B cell (primary cell): ENCODE results near the gene ARID3C. TPM values are rescaled to one million over a fixed set of nuclear protein-coding genes. Genes with fewer than 3 reads are reported as not detected.

Experiments used
- ATAC-seq: fragments of 200-7000 bp; cut with Tn5 transposase; one replicate; pipeline ENCODE4 v1.10.0; 2021; ENCODE audit warnings: low read depth, mild to moderate bottlenecking, moderate number of reproducible peaks, moderate library complexity
- CTCF ChIA-PET: fragments of 350-600 bp; sonication (Branson Sonifier 250); formaldehyde crosslinking; loops from one replicate; lab custom pipeline; 2021; ENCODE audit warnings: antibody characterized with exemption, inconsistent platforms; lab: Charles Lee
- POLR2A ChIA-PET: fragments of 350-600 bp; sonication (Branson Sonifier 250); formaldehyde crosslinking; loops from one replicate; lab custom pipeline; 2021; ENCODE audit warnings: antibody characterized with exemption; lab: Charles Lee
- DNase-seq: peaks from one replicate; pipeline ENCODE4 v3.0.0; 2013
- H2AFZ ChIP-seq: 2 replicates; pipeline ENCODE4 v1.6.1; 2012; ENCODE audit warnings: mild to moderate bottlenecking, low read depth, low read length; ENCODE audit not compliant: insufficient read depth, poor library complexity, severe bottlenecking
- H3K27ac ChIP-seq, 2 donors: 1 replicate in 1 of 2; 2 replicates in 1 of 2; pipeline ENCODE4 v1.5.1; 2012 to 2013; ENCODE audit warnings: low read length in 2 of 2, mild to moderate bottlenecking in 2 of 2, moderate library complexity in 1 of 2
- H3K27me3 ChIP-seq, 4 experiments: fragments of 200-600 bp in 1 of 4; sonication (generic) in 1 of 4; replicated peaks in 1 of 4; 1 replicate in 2 of 4; 2 replicates in 2 of 4; pipeline versions ENCODE4 v1.6.1 to v1.7.0; 2013 to 2016; ENCODE audit warnings: low read length in 3 of 4, mild to moderate bottlenecking in 2 of 4, mixed read lengths in 1 of 4, moderate library complexity in 1 of 4; ENCODE audit not compliant: insufficient read depth in 4 of 4, control insufficient read depth in 3 of 4; ENCODE audit errors: control extremely low read depth in 1 of 4
- H3K36me3 ChIP-seq, 2 experiments: replicated peaks in 1 of 2; 1 replicate in 1 of 2; 2 replicates in 1 of 2; pipeline versions ENCODE4 v1.6.1 to v1.7.1; 2013; ENCODE audit warnings: low read length in 1 of 2; ENCODE audit not compliant: insufficient read depth in 2 of 2, control insufficient read depth in 1 of 2; ENCODE audit errors: control extremely low read depth in 1 of 2, extremely low read depth in 1 of 2
- H3K4me1 ChIP-seq, 2 donors: fragments of 200-600 bp in 1 of 2; sonication (generic) in 1 of 2; 1 replicate in 1 of 2; 2 replicates in 1 of 2; pipeline versions ENCODE4 v1.5.1 to v1.6.1; 2013 to 2017; ENCODE audit warnings: low read length in 2 of 2; ENCODE audit not compliant: control insufficient read depth in 2 of 2, insufficient read depth in 2 of 2
- H3K4me2 ChIP-seq: replicated peaks from 2 replicates; pipeline ENCODE3; 2012; ENCODE audit warnings: mild to moderate bottlenecking, low read depth, low read length; ENCODE audit not compliant: poor library complexity, severe bottlenecking
- H3K4me3 ChIP-seq, 5 experiments: fragments of 200-600 bp in 1 of 5; sonication (generic) in 1 of 5; 1 replicate in 3 of 5; 2 replicates in 2 of 5; pipeline versions ENCODE4 v1.5.1 to v1.7.0; 2011 to 2016; ENCODE audit warnings: low read length in 4 of 5, mild to moderate bottlenecking in 4 of 5, low read depth in 2 of 5, control low read depth in 1 of 5, moderate library complexity in 1 of 5; ENCODE audit not compliant: insufficient read depth in 1 of 5; ENCODE audit errors: control extremely low read depth in 1 of 5, extremely low read depth in 1 of 5
- H3K79me2 ChIP-seq: fragments of 200-600 bp; sonication (generic); one replicate; pipeline ENCODE4 v1.6.0; 2016; ENCODE audit warnings: low read length; ENCODE audit not compliant: control insufficient read depth, insufficient read depth
- H3K9ac ChIP-seq: fragments of 200-600 bp; sonication (generic); 2 replicates; pipeline ENCODE4 v1.6.1; 2017; ENCODE audit warnings: mild to moderate bottlenecking, low read length, moderate library complexity
- H3K9me3 ChIP-seq, 3 donors: one replicate each; pipeline versions ENCODE4 v1.6.1 to v1.7.1; 2013; ENCODE audit warnings: low read length in 2 of 3; ENCODE audit not compliant: control insufficient read depth in 2 of 3, insufficient read depth in 1 of 3; ENCODE audit errors: control extremely low read depth in 1 of 3
- H4K20me1 ChIP-seq: 2 replicates; pipeline ENCODE4 v1.6.0; 2012; ENCODE audit warnings: mild to moderate bottlenecking, low read length; ENCODE audit not compliant: insufficient read depth, control insufficient read depth, poor library complexity, severe bottlenecking
- H3K27ac Mint-ChIP-seq: one replicate; pipeline ENCODE4 v1.8.0; 2021; ENCODE audit warnings: mixed read lengths
- H3K27me3 Mint-ChIP-seq: one replicate; pipeline ENCODE4 v1.8.0; 2021; ENCODE audit warnings: mixed read lengths
- H3K4me1 Mint-ChIP-seq: one replicate; pipeline ENCODE4 v1.8.0; 2021; ENCODE audit warnings: mixed read lengths
- H3K4me3 Mint-ChIP-seq: one replicate; pipeline ENCODE4 v1.8.0; 2021; ENCODE audit warnings: mixed read lengths
- H3K9me3 Mint-ChIP-seq: one replicate; pipeline ENCODE4 v1.8.0; 2022; ENCODE audit warnings: mixed read lengths; ENCODE audit not compliant: insufficient read depth
- CTCF ChIP-seq: fragments of 200-600 bp; IDR thresholded peaks from one replicate; pipeline ENCODE4 v1.8.0; 2022; ENCODE audit warnings: antibody characterized with exemption, mild to moderate bottlenecking
- EZH2 ChIP-seq: IDR thresholded peaks from 2 replicates; pipeline ENCODE4 v1.6.1; 2012; ENCODE audit warnings: borderline replicate concordance, low read depth, mild to moderate bottlenecking, moderate library complexity, low read length; ENCODE audit not compliant: insufficient read depth, poor library complexity, severe bottlenecking
- WGBS: methylation state at CpG from one replicate; pipeline ENCODE4 v1.1.5; 2013; ENCODE audit warnings: missing lambda C conversion rate; ENCODE audit not compliant: insufficient coverage; 5-methylcytosine and 5-hydroxymethylcytosine counted together
- intact Hi-C: fragments of 100-400 bp; cut with micrococcal nuclease; formaldehyde crosslinking; loops from one replicate; pipeline ENCODE4 v1.10.0; 2022
- polyA minus RNA-seq: library from RNA; depleted of rRNA, polyadenylated mRNA; stranded (reverse); fragments of >200 nt; gene quantifications from 2 replicates; pipeline ENCODE4 v1.2.3, GENCODE V29; 2012
- polyA plus RNA-seq: library from polyadenylated mRNA; depleted of rRNA; stranded (reverse); fragments of >200 nt; gene quantifications from 2 replicates; pipeline ENCODE4 v1.2.3, GENCODE V29; 2012
- total RNA-seq, 2 donors: library from RNA; stranded (reverse); fragments of 120-200 nt in 1 of 2; gene quantifications; 1 replicate in 1 of 2; 2 replicates in 1 of 2; pipeline versions ENCODE4 v1.2.3 to v1.2.4, GENCODE V29; 2013 to 2022

ARID3C gene
- total RNA-seq = not detected in 2 replicates
- total RNA-seq (2013) = not detected
- polyA plus RNA-seq = not detected in 2 replicates
- polyA minus RNA-seq = not detected in 2 replicates

- peak within 1 kb of the TSS in 4 of 5 experiments; percentile 18 to 57 (median 44) for H3K4me3 ChIP-seq
- H3K4me1 Mint-ChIP-seq = peaks cover 18% of the 10 kb centered on the region
- no peaks in the 10 kb centered on the region for H3K79me2 ChIP-seq
- WGBS = 2% methylated on average over 69 of the region's 69 CpGs
- peak within 1 kb of the TSS; percentile 81 for H3K4me2 ChIP-seq
- peak within 1 kb of the TSS; percentile 1 for H3K27ac Mint-ChIP-seq
- peak; percentile 81 for ATAC-seq
- peak within 1 kb of the TSS; percentile 58 for H2AFZ ChIP-seq
- peak within 1 kb of the TSS; percentile 91 for H3K4me3 Mint-ChIP-seq
- peak within 1 kb of the TSS; percentile 53 for H3K9ac ChIP-seq
- peaks cover 0 to 67% (median 51%) of the 10 kb centered on the region in 4 experiments for H3K27me3 ChIP-seq
- no peak within 1 kb of the TSS for H3K27ac ChIP-seq
- no peaks in the 10 kb centered on the region for H3K9me3 Mint-ChIP-seq
- peaks cover 26 to 33% of the 10 kb centered on the region in 2 donors for H3K4me1 ChIP-seq
- ChIA-PET POLR2A (interaction anchor here (0.6 kb wide), 1 partner anchor 13 kb away, joined by 3 read pairs; no protein-coding TSS in a partner anchor), CTCF (interaction anchor here (0.7 to 1.3 kb wide), 7 partner anchors 9 to 25 kb away, joined by 3 to 6 read pairs (median 3); partner anchors contain the start of genes DCTN3, RPP25L and SIGMAR1)
- TF ChIP-seq EZH2 (peak; percentile 15), CTCF (no peak)
- H3K9me3 ChIP-seq = peaks cover 0 to 22% (median 0%) of the 10 kb centered on the region in 3 donors
- peaks cover 8% of the 10 kb centered on the region for H4K20me1 ChIP-seq
- peak; percentile 62 for DNase-seq
- H3K36me3 ChIP-seq = no peaks in the 10 kb centered on the region
- intact Hi-C loops = loop anchor here (2.0 kb wide), 1 partner anchor 16 kb away; the partner anchor contains the start of gene RPP25L
- H3K27me3 Mint-ChIP-seq = peaks cover 55% of the 10 kb centered on the region
Observed at GRCh38 chr9:34628656-34629490, at the start of gene ARID3C. TSS of gene ARID3C (minus strand) at chr9:34629066. CDS start at chr9:34628014, 1,052 bp downstream.
